ENCODE data around the gene PLXNA2. TPM values are rescaled to one million over a fixed set of nuclear protein-coding genes. Genes with fewer than 3 reads are reported as not detected.
A peak's percentile ranks its signal among the peaks of the same experiment; 100 is the strongest.

PLXNA2 gene
- total and polyA plus RNA-seq, 2 of the 13 experiments (the other 11 are each of a cell fraction or from before 2014, with no cell fraction given) = 1.1 to 2.1 TPM

DNA sequence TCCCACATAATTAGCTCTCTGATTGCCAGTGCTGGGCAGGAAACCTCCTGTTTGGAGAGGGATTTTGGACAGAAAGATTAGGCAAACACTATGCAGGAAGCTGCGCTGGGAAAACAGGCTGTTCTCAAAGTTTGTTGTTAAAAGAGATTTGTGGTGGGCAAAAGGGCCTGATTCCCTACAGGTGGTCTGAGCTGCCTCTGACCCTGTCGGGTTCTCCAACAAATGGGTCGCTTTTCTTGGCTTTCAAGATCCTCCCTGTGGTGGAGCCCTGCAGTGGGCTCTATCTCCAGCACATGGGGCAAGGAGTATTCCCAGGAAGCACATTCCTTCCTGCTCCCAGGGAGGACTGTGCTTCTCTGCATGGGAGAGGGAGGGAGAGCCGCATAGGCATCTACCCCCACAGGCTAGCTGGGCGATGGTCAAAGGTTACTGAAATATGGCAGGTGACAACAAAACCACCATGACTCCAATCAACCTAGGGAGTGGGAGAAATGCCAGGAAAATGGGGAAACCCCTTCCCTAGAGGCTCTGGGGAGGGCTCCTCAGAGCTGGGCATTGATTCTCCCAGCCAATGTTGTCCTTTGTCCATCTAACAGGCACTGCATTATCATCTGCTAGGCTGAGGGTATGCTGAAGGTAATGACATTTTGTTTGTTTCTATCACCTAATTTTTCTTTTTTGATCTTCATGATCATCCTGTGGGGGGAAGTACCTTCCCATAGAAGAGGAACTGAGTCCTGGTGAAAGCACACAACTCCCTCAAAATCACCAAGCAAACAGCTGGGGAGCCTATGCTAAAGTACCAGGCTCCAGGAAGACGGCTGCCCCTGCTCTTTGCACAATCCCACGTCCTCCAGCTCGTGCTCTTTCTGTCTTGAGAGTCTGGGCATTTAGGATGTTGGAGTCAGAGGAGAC, 85.3 kb downstream of the PLXNA2 start (continued):
- TF ChIP-seq, protein P1, sequence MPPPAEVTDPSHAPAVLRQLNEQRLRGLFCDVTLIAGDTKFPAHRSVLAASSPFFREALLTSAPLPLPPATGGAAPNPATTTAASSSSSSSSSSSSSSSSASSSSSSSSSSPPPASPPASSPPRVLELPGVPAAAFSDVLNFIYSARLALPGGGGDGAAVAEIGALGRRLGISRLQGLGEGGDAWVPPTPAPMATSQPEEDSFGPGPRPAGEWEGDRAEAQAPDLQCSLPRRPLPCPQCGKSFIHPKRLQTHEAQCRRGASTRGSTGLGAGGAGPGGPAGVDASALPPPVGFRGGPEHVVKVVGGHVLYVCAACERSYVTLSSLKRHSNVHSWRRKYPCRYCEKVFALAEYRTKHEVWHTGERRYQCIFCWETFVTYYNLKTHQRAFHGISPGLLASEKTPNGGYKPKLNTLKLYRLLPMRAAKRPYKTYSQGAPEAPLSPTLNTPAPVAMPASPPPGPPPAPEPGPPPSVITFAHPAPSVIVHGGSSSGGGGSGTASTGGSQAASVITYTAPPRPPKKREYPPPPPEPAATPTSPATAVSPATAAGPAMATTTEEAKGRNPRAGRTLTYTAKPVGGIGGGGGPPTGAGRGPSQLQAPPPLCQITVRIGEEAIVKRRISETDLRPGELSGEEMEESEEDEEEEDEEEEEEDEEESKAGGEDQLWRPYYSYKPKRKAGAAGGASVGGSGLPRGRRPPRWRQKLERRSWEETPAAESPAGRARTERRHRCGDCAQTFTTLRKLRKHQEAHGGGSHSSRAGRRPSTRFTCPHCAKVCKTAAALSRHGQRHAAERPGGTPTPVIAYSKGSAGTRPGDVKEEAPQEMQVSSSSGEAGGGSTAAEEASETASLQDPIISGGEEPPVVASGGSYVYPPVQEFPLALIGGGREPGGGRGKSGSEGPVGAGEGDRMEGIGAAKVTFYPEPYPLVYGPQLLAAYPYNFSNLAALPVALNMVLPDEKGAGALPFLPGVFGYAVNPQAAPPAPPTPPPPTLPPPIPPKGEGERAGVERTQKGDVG (CRISPR knock-in tag; IDR thresholded peaks at IDR 0.05; ENCODE audit: borderline replicate concordance) = no peak
- TF ChIP-seq ZNF790 (CRISPR knock-in tag; IDR thresholded peaks at IDR 0.05; ENCODE audit: borderline replicate concordance) (no peak), POGZ (CRISPR knock-in tag; IDR thresholded peaks at IDR 0.05) (peak; percentile 59; the same call in 1 of the 2 replicates), ARNT (IDR thresholded peaks at IDR 0.05) (no peak), ZNF605 (CRISPR knock-in tag; IDR thresholded peaks at IDR 0.05) (peak; percentile 51; the same call in 1 of the 2 replicates), HNF4A (CRISPR knock-in tag; IDR thresholded peaks at IDR 0.05) (peak; percentile 77), ZFP36 (IDR thresholded peaks at IDR 0.05; ENCODE audit: borderline replicate concordance, low read depth, low read length, partially characterized antibody) (no peak), GATAD1 (CRISPR knock-in tag; IDR thresholded peaks at IDR 0.05) (0 out of 2 replicates have a peak, but pooled peaks have one; percentile 36), RELA (CRISPR knock-in tag; IDR thresholded peaks at IDR 0.05) (0 out of 2 replicates have a peak, but pooled peaks have one; percentile 25), TARDBP (CRISPR knock-in tag; IDR thresholded peaks at IDR 0.05) (peak; percentile 66)
- TF ChIP-seq, protein P2, sequence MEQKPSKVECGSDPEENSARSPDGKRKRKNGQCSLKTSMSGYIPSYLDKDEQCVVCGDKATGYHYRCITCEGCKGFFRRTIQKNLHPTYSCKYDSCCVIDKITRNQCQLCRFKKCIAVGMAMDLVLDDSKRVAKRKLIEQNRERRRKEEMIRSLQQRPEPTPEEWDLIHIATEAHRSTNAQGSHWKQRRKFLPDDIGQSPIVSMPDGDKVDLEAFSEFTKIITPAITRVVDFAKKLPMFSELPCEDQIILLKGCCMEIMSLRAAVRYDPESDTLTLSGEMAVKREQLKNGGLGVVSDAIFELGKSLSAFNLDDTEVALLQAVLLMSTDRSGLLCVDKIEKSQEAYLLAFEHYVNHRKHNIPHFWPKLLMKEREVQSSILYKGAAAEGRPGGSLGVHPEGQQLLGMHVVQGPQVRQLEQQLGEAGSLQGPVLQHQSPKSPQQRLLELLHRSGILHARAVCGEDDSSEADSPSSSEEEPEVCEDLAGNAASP (CRISPR knock-in tag; IDR thresholded peaks at IDR 0.05; ENCODE audit: borderline replicate concordance) = no peak
- TF ChIP-seq, protein P3, sequence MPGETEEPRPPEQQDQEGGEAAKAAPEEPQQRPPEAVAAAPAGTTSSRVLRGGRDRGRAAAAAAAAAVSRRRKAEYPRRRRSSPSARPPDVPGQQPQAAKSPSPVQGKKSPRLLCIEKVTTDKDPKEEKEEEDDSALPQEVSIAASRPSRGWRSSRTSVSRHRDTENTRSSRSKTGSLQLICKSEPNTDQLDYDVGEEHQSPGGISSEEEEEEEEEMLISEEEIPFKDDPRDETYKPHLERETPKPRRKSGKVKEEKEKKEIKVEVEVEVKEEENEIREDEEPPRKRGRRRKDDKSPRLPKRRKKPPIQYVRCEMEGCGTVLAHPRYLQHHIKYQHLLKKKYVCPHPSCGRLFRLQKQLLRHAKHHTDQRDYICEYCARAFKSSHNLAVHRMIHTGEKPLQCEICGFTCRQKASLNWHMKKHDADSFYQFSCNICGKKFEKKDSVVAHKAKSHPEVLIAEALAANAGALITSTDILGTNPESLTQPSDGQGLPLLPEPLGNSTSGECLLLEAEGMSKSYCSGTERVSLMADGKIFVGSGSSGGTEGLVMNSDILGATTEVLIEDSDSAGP (CRISPR knock-in tag; IDR thresholded peaks at IDR 0.05; ENCODE audit: borderline replicate concordance) = no peak
- TF ChIP-seq, protein P4, sequence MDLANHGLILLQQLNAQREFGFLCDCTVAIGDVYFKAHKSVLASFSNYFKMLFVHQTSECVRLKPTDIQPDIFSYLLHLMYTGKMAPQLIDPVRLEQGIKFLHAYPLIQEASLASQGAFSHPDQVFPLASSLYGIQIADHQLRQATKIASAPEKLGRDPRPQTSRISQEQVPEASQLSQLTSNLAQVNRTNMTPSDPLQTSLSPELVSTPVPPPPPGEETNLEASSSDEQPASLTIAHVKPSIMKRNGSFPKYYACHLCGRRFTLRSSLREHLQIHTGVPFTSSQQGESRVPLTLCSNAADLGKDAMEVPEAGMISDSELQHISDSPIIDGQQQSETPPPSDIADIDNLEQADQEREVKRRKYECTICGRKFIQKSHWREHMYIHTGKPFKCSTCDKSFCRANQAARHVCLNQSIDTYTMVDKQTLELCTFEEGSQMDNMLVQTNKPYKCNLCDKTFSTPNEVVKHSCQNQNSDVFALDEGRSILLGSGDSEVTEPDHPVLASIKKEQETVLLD (CRISPR knock-in tag; IDR thresholded peaks at IDR 0.05; ENCODE audit: low read depth) = no peak
- TF ChIP-seq, protein P5, sequence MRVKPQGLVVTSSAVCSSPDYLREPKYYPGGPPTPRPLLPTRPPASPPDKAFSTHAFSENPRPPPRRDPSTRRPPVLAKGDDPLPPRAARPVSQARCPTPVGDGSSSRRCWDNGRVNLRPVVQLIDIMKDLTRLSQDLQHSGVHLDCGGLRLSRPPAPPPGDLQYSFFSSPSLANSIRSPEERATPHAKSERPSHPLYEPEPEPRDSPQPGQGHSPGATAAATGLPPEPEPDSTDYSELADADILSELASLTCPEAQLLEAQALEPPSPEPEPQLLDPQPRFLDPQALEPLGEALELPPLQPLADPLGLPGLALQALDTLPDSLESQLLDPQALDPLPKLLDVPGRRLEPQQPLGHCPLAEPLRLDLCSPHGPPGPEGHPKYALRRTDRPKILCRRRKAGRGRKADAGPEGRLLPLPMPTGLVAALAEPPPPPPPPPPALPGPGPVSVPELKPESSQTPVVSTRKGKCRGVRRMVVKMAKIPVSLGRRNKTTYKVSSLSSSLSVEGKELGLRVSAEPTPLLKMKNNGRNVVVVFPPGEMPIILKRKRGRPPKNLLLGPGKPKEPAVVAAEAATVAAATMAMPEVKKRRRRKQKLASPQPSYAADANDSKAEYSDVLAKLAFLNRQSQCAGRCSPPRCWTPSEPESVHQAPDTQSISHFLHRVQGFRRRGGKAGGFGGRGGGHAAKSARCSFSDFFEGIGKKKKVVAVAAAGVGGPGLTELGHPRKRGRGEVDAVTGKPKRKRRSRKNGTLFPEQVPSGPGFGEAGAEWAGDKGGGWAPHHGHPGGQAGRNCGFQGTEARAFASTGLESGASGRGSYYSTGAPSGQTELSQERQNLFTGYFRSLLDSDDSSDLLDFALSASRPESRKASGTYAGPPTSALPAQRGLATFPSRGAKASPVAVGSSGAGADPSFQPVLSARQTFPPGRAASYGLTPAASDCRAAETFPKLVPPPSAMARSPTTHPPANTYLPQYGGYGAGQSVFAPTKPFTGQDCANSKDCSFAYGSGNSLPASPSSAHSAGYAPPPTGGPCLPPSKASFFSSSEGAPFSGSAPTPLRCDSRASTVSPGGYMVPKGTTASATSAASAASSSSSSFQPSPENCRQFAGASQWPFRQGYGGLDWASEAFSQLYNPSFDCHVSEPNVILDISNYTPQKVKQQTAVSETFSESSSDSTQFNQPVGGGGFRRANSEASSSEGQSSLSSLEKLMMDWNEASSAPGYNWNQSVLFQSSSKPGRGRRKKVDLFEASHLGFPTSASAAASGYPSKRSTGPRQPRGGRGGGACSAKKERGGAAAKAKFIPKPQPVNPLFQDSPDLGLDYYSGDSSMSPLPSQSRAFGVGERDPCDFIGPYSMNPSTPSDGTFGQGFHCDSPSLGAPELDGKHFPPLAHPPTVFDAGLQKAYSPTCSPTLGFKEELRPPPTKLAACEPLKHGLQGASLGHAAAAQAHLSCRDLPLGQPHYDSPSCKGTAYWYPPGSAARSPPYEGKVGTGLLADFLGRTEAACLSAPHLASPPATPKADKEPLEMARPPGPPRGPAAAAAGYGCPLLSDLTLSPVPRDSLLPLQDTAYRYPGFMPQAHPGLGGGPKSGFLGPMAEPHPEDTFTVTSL (CRISPR knock-in tag; IDR thresholded peaks at IDR 0.05; ENCODE audit: borderline replicate concordance) = peak; percentile 21; the same call in 1 of the 2 replicates

Measured in HepG2 (cell line).